ENCODE results near the gene TSPAN18. TPM values are rescaled to one million over a fixed set of nuclear protein-coding genes. Genes with fewer than 3 reads are reported as not detected.

TSPAN18 gene
- total and polyA plus RNA-seq, 2 of the 4 experiments (the other 2 are of a cell fraction), result 0.36 to 1.1 TPM

DNA sequence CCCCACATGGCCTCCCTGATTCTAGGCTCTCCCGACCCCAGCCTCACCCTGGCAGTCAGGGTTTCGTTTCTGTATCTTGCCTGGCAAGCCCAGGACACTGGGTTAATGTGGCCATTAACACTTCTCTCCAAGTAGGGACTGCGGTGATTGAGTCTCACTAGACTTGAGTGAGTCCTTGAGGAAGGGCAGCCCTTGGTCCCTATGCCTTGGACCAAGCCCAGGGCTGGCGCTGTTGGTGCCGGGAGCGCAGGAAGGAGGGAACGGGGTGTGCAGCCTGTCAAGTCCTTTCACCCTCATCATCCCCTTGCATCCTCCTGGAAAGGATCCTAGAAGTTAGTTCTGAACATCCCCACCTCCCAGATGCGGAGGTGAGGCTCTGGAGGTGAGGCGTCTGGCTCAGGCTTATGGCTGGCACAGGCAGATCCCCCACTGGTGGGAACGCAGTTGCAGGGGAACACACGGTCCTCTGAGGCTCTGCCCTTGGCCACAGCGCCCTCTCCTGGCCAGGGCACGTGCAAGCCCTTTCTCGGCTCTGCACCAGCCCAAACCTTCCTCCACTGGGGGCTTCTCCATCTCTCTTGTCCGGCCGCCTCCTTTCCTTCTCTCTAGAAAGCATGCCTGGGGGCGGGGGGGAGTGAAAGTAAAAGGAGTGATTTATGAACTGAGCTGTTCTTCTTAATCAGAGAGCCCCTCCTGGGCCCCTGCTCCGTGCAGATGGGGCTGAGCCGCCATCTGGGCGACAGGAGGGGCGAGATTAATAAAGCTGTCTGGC is 167.3 kb downstream of the TSPAN18 start:
- H3K4me1 ChIP-seq (ENCODE audit: control insufficient read depth, insufficient read depth, low read length), result peaks cover 2% of the 10 kb centered on the region; the same call in 1 of the 2 replicates
- intact Hi-C loops (cut with micrococcal nuclease), result loop anchor here (1.0 to 2.0 kb wide), 4 partner anchors 166 to 337 kb away; no protein-coding TSS in a partner anchor
- H4K5ac ChIP-seq (ENCODE audit: low read depth, low read length), result no peak overlapping the region
- peak; percentile 66 for DNase-seq
- peak; percentile 97 for ATAC-seq (ENCODE audit: low read depth)
- H4K20me1 ChIP-seq (ENCODE audit: insufficient read depth, low read length), result no peaks in the 10 kb centered on the region
- H3K23ac ChIP-seq (ENCODE audit: low read depth, low read length), result no peak overlapping the region
- H2AK9ac ChIP-seq (replicated peaks; ENCODE audit: low read depth, low read length, poor library complexity), result no peak overlapping the region
- no peak overlapping the region; the same call in 1 of the 2 replicates for H4K91ac ChIP-seq (ENCODE audit: insufficient read depth, low read depth, low read length)
- no peak overlapping the region for H4K8ac ChIP-seq (ENCODE audit: low read depth in 2 of 2, low read length in 2 of 2)
- no peak overlapping the region for H3K4me2 ChIP-seq (ENCODE audit: low read depth, low read length)
- in situ Hi-C loops (cut with MboI; ENCODE audit: low sequenced_read_pairs), result loop anchor here (5.0 kb wide), 2 partner anchors 167 to 272 kb away; partner anchors contain the start of gene TSPAN18
- H3K18ac ChIP-seq (ENCODE audit: low read depth, low read length), result no peak overlapping the region
- no peak overlapping the region for H3K56ac ChIP-seq (ENCODE audit: extremely low read depth, insufficient read depth, low read length)
- BruUV-seq (replicated peaks), result no TSS peak
- peaks cover 6% of the 10 kb centered on the region; the same call in 1 of the 2 replicates for H3K9me3 ChIP-seq (ENCODE audit: control insufficient read depth, insufficient read depth, low read length)
- dilution Hi-C loops (cut with HindIII; ENCODE audit: low sequenced_read_pairs, unreplicated experiment), result loop anchor here (25.0 kb wide), 1 partner anchor 132 kb away; no protein-coding TSS in a partner anchor
- H2AK5ac ChIP-seq (ENCODE audit: low read depth, low read length), result no peak overlapping the region
- H3K79me1 ChIP-seq (ENCODE audit: low read depth in 1 of 2, low read length in 2 of 2), result no peaks in the 10 kb centered on the region
- no peak overlapping the region for H3K27ac ChIP-seq (ENCODE audit: insufficient read depth, low read length)
- ChIA-PET POLR2A (ENCODE audit: unreplicated experiment) (no interaction called here), CTCF (interaction anchor here (0.7 to 1.1 kb wide), 3 partner anchors 8 to 173 kb away, joined by 3 to 4 read pairs (median 3); no protein-coding TSS in a partner anchor)
- H2BK15ac ChIP-seq (ENCODE audit: low read depth, low read length), result no peak overlapping the region
- H3K14ac ChIP-seq (replicated peaks; ENCODE audit: low read depth, low read length), result no peak overlapping the region
- H3K4me3 ChIP-seq (ENCODE audit: insufficient read depth, low read depth, low read length), result no peak overlapping the region
- H2BK20ac ChIP-seq (ENCODE audit: low read depth, low read length), result no peak overlapping the region
- WGBS, 2 experiments (ENCODE audit: extremely low coverage in 2 of 2, insufficient read length in 1 of 2), result 68% methylated on average over 3 of the region's 21 CpGs; no CpG with 5 or more reads in 1 of the 2 experiments
- no peak overlapping the region; the same call in 1 of the 2 replicates for H2BK120ac ChIP-seq (ENCODE audit: low read depth, low read length)
- no peaks in the 10 kb centered on the region for H3K9me1 ChIP-seq (ENCODE audit: insufficient read depth, low read length)
- peak overlapping the region; percentile 36 for H2AFZ ChIP-seq (replicated peaks; ENCODE audit: low read length, poor library complexity)
- H3K36me3 ChIP-seq (ENCODE audit: control insufficient read depth, insufficient read depth, low read length), result no peaks in the 10 kb centered on the region
- H3K4ac ChIP-seq (ENCODE audit: low read depth, low read length), result no peak overlapping the region
- peaks cover 17% of the 10 kb centered on the region for H3K27me3 ChIP-seq (ENCODE audit: control insufficient read depth, insufficient read depth, low read length)
- H2BK5ac ChIP-seq (ENCODE audit: low read depth, low read length, poor library complexity, severe bottlenecking), result no peak overlapping the region
- no peak overlapping the region for H3K9ac ChIP-seq (ENCODE audit: low read depth, low read length)
- TF ChIP-seq, protein P1, sequence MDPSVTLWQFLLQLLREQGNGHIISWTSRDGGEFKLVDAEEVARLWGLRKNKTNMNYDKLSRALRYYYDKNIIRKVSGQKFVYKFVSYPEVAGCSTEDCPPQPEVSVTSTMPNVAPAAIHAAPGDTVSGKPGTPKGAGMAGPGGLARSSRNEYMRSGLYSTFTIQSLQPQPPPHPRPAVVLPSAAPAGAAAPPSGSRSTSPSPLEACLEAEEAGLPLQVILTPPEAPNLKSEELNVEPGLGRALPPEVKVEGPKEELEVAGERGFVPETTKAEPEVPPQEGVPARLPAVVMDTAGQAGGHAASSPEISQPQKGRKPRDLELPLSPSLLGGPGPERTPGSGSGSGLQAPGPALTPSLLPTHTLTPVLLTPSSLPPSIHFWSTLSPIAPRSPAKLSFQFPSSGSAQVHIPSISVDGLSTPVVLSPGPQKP (IDR thresholded peaks at IDR 0.05; ENCODE audit: borderline replicate concordance, low read depth, low read length), result no peak
- TF ChIP-seq RAD21 (IDR thresholded peaks at IDR 0.05; ENCODE audit: low read length) (peak; percentile 100), MAFK (IDR thresholded peaks at IDR 0.05; ENCODE audit: low read depth, low read length) (no peak), BHLHE40 (IDR thresholded peaks at IDR 0.05; ENCODE audit: low read depth, low read length) (0 out of 2 replicates have a peak, but pooled peaks have one; percentile 27), POLR2A (IDR thresholded peaks at IDR 0.05; ENCODE audit: low read depth, low read length) (peak; percentile 66), NFE2L2 (IDR thresholded peaks at IDR 0.05; ENCODE audit: low read depth, low read length) (no peak), CHD1 (IDR thresholded peaks at IDR 0.05; ENCODE audit: low read depth, low read length) (no peak), MXI1 (IDR thresholded peaks at IDR 0.05; ENCODE audit: borderline replicate concordance, low read depth, low read length) (no peak), RCOR1 (IDR thresholded peaks at IDR 0.05; ENCODE audit: insufficient replicate concordance, low read length) (no peak), CEBPB (IDR thresholded peaks at IDR 0.05; ENCODE audit: low read depth, low read length) (no peak), SMC3 (IDR thresholded peaks at IDR 0.05; ENCODE audit: low read depth, low read length) (peak; percentile 99), MAZ (IDR thresholded peaks at IDR 0.05; ENCODE audit: borderline replicate concordance, low read depth, low read length) (peak; percentile 81)
- TF ChIP-seq, protein P2, sequence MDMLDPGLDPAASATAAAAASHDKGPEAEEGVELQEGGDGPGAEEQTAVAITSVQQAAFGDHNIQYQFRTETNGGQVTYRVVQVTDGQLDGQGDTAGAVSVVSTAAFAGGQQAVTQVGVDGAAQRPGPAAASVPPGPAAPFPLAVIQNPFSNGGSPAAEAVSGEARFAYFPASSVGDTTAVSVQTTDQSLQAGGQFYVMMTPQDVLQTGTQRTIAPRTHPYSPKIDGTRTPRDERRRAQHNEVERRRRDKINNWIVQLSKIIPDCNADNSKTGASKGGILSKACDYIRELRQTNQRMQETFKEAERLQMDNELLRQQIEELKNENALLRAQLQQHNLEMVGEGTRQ (IDR thresholded peaks at IDR 0.05; ENCODE audit: low read depth, low read length), result no peak
- TF ChIP-seq, protein P3, sequence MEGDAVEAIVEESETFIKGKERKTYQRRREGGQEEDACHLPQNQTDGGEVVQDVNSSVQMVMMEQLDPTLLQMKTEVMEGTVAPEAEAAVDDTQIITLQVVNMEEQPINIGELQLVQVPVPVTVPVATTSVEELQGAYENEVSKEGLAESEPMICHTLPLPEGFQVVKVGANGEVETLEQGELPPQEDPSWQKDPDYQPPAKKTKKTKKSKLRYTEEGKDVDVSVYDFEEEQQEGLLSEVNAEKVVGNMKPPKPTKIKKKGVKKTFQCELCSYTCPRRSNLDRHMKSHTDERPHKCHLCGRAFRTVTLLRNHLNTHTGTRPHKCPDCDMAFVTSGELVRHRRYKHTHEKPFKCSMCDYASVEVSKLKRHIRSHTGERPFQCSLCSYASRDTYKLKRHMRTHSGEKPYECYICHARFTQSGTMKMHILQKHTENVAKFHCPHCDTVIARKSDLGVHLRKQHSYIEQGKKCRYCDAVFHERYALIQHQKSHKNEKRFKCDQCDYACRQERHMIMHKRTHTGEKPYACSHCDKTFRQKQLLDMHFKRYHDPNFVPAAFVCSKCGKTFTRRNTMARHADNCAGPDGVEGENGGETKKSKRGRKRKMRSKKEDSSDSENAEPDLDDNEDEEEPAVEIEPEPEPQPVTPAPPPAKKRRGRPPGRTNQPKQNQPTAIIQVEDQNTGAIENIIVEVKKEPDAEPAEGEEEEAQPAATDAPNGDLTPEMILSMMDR (conservative IDR thresholded peaks at IDR 0.05; ENCODE audit: low read depth, low read length), result peak; percentile 99

Data from IMR-90 (cell line).